ENCODE results near the gene PLOD1.

The PLOD1 gene

DNA sequence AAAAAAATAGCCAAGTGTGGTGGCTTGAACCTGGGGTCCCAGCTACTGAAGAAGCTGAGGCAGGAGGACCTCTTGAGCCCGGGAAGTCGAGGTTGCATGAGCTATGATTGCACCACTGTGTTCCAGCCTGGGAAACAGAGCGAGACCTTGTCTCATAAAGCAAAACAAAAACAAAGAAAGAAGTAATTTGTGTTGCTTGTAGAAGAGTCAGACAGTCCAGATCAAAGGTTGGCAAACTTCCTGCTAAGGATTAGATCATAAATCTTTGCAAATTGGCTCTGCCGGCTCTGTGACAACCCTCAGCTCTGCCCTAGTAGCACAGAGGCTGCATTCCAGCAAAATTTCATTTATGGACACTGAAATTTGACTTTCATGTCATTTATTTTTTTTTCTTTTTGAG is 26.7 kb downstream of the PLOD1 start:
- H3K4me3 ChIP-seq (ENCODE audit: low read depth, low read length): no peak overlapping the region
- DNase-seq (ENCODE audit: low read depth): no peak
- TF ChIP-seq, protein P1, sequence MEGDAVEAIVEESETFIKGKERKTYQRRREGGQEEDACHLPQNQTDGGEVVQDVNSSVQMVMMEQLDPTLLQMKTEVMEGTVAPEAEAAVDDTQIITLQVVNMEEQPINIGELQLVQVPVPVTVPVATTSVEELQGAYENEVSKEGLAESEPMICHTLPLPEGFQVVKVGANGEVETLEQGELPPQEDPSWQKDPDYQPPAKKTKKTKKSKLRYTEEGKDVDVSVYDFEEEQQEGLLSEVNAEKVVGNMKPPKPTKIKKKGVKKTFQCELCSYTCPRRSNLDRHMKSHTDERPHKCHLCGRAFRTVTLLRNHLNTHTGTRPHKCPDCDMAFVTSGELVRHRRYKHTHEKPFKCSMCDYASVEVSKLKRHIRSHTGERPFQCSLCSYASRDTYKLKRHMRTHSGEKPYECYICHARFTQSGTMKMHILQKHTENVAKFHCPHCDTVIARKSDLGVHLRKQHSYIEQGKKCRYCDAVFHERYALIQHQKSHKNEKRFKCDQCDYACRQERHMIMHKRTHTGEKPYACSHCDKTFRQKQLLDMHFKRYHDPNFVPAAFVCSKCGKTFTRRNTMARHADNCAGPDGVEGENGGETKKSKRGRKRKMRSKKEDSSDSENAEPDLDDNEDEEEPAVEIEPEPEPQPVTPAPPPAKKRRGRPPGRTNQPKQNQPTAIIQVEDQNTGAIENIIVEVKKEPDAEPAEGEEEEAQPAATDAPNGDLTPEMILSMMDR (IDR thresholded peaks at IDR 0.05; ENCODE audit: control insufficient read depth, extremely low read depth, insufficient read depth): no peak

DNA sequence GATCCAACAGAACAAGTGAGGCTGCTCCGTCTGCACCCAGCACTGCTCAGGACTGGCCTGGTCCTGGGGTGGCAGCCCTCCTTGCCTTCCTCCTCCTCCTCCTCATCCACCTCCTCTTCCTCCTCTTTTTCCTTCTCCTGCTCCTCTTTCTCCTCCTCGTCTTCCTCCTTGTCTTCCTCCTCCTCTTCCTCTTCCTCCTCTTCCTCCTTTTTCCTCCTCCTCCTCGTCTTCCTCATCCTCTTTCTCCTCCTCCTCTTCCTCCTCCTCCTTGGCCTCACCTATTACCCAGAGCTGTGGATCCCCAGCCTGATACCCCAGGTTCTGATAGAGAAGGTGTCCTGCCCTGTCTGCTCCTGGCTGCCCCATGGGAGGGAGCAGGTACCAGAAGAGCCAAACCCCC is 29.1 kb downstream of the PLOD1 start:
- no peak overlapping the region for H3K4me3 ChIP-seq (ENCODE audit: low read depth, low read length)
- no peak for DNase-seq (ENCODE audit: low read depth)
- TF ChIP-seq, protein P1 (IDR thresholded peaks at IDR 0.05; ENCODE audit: control insufficient read depth, extremely low read depth, insufficient read depth): no peak

DNA sequence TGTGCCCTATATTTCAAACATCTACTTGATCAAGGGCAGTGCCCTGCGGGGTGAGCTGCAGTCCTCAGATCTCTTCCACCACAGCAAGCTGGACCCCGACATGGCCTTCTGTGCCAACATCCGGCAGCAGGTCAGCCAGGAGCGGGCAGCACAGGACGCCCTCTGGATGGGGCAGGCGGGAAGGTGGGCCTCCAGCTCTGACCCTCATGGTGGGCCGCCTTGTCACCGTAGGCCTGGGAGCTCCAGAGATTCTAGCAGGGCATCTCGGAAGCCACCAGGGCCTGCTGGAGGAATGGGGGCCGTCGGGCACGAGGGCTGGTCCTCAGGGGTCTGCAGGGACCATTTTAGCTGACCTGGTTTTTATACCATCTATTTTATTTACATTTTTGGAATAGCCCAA is 30.1 kb downstream of the PLOD1 start:
- no peak overlapping the region for H3K4me3 ChIP-seq (ENCODE audit: low read depth, low read length)
- TF ChIP-seq, protein P1 (IDR thresholded peaks at IDR 0.05; ENCODE audit: control insufficient read depth, extremely low read depth, insufficient read depth): no peak
- DNase-seq (ENCODE audit: low read depth): no peak

DNA sequence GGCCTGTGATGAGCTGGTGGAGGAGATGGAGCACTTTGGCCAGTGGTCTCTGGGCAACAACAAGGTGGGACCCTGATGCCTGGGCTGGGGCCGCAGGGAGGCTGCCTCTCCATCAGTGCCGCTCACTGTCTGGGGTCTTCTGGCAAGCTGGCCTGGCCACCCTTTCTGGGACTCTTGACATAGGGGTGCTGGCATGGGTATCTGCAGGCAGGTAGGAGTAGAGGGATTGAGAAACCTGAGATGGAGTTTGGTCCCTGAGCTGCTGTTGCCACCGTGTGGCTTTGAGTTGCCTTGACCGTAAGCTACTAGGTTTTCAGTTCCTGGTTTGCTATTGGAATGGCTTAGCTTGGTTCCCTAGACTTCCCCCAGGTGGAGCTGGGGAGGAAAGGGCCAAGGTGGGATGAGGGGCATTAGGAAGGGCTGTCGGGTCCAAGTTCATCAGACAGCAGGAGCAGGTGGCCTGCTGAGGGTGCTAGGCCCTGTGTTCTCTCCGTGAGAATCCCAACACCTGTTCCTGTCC is 32.6 kb downstream of the PLOD1 start:
- no peak overlapping the region for H3K4me3 ChIP-seq (ENCODE audit: low read depth, low read length)
- TF ChIP-seq, protein P1 (IDR thresholded peaks at IDR 0.05; ENCODE audit: control insufficient read depth, extremely low read depth, insufficient read depth): peak; percentile 44
- DNase-seq (ENCODE audit: low read depth): no peak

DNA sequence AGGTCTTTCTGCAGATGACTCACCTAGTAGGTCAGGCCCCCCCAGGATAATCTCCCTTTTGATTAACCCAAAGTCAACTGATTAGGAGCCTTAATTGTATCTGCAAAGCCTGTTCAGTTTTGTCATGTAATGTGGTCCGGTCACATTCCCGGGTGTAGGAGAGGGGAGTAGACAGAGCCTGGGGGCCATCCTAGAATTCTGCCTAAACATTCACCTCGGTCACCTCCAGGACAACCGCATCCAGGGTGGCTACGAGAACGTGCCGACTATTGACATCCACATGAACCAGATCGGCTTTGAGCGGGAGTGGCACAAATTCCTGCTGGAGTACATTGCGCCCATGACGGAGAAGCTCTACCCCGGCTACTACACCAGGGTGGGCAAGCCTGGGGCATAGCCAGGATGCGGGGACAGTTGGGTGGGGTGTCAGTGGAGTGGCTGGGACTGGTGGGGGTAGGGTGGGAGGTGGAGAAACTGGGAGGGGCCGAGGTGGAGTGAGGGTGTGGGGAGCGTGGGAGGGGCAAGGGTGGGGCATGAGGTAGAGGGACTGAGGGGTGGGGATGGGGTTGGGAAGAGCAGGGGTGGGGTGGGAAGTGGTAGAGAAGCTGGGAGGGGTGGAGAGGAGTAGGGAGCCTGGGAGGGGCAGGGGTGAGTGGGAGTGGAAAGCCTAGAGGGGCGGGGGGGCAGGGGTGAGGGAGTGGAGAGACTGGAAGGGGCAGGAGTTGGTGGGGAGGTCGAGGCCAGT is 36.1 kb downstream of the PLOD1 start:
- TF ChIP-seq, protein P1 (IDR thresholded peaks at IDR 0.05; ENCODE audit: control insufficient read depth, extremely low read depth, insufficient read depth): no peak
- H3K4me3 ChIP-seq (ENCODE audit: low read depth, low read length): no peak overlapping the region
- no peak for DNase-seq (ENCODE audit: low read depth)

DNA sequence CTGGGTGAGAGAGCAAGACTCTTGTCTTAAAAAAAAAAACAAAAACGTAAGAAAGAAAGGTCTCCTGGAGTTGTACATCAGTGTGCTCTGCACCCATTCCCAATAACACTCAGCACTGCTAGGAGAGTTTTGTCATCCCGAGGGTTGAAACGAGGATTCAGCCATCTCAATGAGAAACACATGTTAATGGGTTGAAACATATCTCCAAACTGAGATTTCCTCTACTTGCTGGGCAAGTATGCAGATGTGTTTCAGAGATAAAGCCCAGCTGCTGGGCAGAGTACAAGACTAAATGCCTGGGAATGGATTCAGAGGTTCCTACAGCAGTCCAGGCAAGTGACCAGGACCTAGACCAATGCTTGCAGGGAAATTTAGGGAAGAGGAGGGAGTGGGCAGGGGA is 43.1 kb downstream of the PLOD1 start:
- TF ChIP-seq, protein P1 (IDR thresholded peaks at IDR 0.05; ENCODE audit: control insufficient read depth, extremely low read depth, insufficient read depth): no peak
- DNase-seq (ENCODE audit: low read depth): no peak
- H3K4me3 ChIP-seq (ENCODE audit: low read depth, low read length): no peak overlapping the region

DNA sequence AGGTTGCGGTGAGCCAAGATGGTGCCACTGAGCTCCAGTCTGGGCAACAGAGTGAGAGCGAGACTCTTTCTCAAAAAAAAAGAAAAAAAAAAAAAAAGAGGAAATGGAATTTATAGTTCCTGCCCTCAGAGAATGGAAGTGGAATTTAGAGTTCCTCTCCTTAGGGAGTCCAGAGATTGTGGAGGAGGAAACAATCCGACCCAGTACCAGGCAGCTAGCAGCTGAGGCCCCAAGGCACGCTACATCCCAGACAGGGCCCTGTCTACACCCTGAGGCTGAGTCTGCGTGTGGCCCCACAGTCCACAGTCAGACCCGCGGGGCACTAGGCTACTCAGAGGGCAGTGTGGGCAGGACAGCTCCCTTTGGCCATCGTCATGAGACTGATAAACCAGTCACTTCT is 43.8 kb downstream of the PLOD1 start:
- TF ChIP-seq, protein P1 (IDR thresholded peaks at IDR 0.05; ENCODE audit: control insufficient read depth, extremely low read depth, insufficient read depth): no peak
- DNase-seq (ENCODE audit: low read depth): no peak
- H3K4me3 ChIP-seq (ENCODE audit: low read depth, low read length): no peak overlapping the region
